Activated CD4-positive, alpha-beta T cell treated with anti-CD3 and anti-CD28 coated beads for 4 hours (primary cell): ENCODE measurements around the gene PLD4.
"Not testable (repeated sequence)": the region's sequence is repeated elsewhere in the genome, so short reads cannot be mapped to it uniquely, and the experiment has no call there.

ENCODE experiments used
- DNase-seq, 2 donors: peaks; one replicate each; pipeline ENCODE4 v3.0.0-alpha.2; 2020

Gene PLD4

DNA sequence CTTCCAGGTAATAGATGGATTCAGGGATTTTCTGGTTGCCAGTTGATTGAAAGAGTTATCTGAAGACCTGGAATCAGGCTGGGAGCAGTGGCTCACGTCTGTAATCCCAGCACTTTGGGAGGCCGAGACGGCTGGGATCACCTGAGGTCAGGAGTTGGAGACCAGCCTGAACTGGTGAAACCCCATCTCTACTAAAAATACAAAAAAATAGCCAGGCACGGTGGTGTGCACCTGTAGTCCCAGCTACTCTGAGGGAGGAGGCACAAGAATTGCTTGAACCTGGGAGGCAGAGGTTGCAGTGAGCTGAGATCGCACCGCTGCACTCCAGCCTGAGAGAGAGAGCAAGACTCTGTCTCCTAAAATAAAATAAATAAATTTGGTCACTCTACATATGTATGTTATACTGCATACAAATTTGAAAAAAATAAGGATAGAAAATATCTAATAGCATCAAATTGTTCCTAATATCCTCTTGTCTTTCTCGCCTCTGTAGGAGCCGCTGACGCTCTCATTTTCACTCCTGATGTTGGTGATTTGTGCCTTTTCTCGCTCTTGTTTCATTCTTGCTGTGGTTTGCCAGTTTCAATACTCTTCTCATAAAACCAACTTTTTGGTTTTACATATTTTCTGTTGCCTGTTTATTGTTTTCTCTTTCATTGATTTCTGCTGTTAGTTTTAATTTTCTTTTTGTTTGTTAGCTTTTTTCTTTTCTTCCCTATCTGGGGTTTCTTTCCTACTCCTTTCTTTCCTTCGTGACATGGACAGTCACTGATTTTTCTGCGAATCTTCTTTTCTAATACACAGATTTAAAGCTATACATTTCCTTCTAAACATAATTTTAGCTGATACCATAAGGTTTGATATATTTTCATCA, 23.8 kb upstream of the PLD4 start:
- no peak for DNase-seq

DNA sequence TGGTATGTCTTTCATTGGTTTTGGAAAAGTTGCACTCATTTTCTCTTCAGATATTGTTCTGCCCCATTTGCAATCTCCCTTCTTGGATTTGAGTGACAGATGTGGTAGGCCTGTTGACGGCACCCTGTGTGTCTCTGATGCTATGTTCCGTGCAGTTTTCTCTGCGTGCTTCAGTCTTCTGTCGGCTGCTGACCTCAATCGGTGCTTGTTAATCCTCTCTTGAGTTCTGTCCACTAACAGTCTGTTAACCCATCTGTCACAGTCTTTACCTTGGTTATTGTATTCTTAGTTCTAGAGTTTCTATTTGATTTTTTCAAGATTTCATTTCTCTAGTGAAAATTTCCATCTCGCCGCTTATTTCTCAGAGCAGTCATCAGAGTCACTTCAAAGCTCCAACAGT, 20.7 kb upstream of the PLD4 start:
- DNase-seq, result no peak

DNA sequence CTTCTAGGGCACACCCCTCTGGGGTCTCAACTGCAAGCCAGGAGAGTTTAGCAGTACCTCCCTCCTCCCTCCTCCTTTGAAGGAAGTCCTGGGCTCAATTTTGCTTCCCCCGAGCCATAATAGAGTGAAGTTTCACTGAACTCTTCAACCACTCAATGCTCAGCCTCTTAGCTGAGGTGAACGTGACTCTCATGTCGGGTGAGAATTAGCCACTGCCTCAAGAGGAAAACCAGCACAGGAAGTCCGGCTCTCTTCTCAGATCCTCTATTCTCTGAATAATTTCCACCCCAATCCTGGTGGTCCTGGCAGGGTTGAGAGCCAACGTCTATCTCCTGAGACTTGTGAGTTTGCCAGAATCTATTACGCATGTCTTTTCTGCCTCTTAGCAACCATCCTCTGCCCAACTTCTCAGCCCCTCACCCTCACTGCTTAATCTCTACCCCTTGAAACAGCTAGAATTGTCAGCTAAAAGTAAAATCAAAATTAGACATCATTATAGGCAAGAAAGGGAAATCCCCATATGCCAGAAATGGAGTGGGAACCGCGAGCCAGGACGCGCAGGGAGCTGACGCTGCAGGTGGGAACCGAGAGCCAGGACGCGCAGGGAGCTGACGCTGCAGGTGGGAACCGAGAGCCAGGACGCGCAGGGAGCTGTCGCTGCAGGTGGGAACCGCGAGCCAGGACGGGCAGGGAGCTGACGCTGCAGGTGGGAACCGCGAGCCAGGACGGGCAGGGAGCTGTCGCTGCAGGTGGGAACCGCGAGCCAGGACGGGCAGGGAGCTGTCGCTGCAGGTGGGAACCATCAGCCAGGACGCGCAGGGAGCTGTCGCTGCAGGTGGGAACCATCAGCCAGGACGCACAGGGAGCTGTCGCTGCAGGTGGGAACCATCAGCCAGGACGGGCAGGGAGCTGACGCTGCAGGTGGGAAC, 19.8 kb upstream of the PLD4 start:
- DNase-seq, result not testable (repeated sequence)

DNA sequence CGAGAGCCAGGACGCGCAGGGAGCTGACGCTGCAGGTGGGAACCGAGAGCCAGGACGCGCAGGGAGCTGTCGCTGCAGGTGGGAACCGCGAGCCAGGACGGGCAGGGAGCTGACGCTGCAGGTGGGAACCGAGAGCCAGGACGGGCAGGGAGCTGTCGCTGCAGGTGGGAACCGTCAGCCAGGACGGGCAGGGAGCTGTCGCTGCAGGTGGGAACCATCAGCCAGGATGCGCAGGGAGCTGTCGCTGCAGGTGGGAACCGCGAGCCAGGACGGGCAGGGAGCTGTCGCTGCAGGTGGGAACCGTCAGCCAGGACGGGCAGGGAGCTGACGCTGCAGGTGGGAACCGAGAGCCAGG, 19.1 kb upstream of the PLD4 start:
- not testable (repeated sequence) for DNase-seq

DNA sequence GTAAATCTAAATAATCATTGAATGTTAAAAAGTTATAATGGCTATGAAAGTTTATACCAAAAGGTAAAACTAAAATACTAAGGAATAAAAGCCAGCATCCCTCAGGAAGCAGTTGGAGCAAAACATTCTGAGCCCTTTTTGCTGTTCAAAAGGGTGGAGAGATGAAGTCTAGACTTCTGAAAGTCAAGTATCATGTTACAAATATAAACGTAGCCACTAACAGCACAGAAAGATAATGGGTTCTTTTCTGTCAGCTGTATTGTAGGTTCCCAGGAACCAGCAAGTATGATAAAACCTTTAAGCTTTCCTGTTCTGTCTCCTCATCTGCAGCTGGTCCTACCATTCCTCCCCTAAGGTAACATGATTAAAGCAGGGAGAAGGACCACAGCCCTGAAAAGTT, 16.4 kb upstream of the PLD4 start:
- no peak for DNase-seq

DNA sequence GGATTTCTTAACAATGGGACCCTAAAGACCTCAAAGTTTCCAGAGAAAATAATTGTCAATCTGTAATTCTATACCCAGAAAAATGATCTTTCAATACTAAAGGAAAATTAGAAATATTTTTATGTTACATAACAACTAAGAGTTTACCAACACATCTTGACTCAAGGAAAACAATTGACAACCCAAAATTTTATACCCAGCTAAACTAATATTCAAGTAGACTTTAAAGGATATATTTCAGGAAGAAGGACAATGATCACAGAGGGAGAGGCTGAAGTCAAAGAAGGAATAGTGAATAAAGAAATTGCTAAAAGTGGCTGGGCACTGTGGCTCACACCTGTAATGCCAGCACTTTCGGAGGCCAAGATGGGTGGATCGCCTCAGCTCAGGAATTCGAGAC, 12.6 kb upstream of the PLD4 start:
- DNase-seq, result no peak

DNA sequence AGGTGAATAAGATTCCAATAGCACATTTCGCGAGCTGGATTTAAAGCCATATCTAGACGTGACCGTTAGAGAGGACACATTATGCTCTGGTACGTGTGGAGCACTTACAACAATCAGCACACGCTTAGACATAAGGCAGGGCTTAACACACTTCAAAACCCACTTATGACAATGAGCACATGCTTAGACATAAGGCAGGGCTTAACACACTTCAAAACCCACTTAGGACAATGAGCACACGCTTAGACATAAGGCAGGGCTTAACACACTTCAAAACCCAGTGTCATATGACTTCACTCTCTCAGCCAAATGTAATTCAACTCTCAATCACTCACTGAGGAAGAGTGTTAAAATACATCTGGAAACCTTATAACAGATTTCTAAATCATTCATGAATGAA, 11.2 kb upstream of the PLD4 start:
- no peak for DNase-seq

DNA sequence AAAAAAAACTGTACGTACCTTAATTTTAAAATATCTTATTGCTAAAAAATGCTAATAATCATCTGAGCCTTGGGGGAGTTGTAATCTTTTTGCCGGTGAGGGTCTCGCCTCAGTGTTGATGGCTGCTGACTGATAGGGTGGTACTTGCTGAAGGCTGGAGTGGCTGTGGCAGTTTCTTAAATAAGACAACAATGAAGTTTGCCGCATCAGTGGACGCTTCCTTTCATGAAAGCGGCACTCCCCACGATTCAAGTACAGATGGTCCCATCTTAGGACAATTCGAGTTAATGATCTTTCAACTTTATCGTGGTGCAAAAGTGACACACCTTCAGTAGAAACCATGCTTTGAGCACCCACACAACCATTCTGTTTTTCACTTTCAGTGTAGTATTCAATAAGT, 7.6 kb upstream of the PLD4 start:
- no peak for DNase-seq

DNA sequence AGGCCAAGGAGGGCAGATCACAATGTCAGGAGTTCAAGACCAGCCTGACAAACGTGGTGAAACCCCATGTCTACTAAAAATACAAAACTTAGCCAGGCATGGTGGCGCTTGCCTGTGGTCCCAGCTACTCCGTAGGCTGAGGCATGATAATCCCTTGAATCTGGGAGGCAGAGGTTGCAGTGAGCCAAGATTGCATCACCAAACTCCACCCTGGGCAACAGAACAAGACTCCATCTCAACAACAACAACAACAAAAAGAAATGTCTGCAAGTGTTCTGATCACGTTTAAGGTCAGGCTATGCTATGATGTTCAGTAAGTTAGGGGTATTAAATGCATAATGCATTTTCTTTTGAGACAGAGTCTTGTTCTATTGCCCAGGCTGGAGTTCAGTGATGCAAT, 6.7 kb upstream of the PLD4 start:
- DNase-seq, result no peak

DNA sequence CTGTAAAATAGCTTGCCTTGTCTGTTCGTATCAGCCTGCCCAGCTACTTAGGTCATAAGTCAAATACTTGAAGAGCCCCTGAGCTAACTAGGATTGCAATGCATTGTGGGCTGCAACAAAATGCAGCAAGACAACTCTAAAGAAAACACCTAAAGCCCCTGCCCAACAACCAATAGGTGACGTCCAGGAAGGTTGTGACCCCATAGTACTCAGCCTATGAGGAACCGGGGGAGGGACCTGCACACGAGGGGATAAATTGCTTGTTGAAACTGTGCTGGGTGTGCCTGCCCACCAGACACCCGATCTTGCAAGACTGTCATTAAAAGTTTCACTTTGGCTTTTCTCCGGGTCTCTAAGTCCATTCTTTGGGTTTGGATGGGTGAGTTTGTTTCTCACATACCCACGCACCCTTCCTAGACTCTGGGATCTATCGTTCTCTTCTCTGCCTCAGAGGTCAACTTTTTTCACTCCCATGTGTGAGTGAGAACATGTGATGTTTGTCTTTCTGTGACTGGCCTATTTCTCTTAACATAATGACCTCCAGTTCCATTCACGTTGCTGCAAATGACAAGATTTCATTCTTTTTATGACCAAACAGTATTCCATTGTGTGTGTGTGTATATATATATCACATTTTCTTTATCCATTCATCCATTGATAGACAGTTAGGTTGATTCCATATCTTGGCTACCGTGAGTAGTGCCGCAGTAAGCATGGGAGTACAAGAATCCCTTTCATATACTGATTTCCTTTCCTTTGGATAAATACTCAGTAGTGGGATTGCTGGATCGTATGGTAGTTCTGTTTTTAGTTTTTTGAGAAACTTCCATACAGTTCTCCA, 5.3 kb upstream of the PLD4 start:
- DNase-seq, result not testable (repeated sequence)

DNA sequence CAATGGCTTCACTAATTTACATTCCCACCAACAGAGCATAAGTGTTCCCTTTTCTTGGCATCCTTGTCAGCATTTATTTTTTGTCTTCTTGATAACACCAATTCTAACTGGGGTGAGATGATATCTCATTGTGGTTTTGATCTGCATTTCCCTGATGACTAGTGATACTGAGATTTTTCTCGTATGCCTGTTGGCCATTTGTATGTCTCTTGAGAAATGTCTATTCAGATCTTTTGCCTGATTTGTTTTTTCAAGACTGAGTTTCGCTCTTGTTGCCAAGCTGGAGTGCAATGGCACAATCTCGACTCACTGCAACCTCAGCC, 4.7 kb upstream of the PLD4 start:
- no peak for DNase-seq

DNA sequence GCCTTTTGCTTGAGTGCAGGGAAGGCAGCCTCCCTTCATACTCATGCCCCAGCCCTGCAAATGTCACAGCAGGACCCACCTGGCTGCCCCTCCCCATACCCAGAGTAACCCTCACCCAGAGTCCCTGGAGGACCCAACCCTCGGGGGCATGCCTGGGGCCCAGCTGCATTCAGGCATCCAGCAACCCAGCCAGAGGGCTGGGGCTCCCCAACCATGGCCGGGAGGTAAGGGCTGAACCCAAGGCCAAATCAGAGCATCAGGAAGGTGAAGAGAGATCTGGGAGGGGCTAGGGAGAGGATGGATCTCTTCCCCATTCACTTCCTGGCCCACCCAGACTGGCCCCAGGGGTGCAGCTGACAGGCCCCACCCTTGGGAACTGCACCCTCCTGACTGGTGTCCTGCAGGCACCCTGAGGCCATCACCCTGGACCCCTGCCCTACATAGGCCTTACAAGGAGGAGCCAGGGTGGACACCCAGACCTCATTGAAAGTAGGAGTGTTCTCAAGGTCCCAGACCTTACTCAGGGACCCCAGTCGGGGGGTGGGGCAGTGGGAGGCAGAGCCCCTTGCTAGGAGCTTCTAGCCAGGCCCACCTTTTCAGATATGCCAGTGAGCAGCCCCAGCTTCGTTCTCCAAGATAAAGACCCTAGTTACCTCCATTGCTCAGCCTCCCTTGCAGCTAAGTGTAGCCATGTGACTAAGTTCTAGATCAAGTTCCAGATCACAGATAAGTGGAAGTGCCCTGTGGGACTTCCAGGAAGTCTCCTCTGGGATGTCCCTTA, 849 bp upstream of the PLD4 start:
- DNase-seq, result no peak

DNA sequence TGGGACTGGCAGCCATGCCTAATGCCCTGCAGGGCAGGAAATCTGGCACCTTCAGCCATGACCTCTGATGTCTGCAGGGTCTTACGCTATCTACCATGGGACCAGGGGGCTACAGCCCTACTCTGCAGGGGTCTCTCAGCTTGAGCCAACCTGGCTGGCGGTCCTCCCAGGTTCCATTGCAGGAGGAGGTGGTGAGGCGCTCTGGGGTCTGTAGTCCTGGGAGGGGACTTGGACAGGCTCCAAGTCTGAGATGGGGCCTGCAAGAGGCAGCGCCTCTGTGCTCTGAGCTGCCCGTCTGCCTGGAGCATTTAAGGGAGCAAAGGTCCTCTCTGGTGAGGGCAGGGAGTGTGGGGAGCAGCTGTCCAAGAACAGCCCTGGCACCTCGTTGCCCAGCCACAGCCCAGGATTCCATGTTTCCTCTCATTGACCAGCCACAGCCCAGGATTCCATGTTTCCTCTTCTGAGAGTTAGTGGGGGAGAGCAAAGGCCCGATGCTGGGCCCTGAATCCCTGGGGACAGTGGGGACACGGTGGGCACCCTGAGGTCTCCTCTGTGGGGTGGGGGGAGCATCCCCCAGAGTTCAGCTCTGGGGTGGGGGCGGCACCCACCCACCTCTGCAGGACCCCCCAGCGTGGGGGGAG, 655 bp downstream of the PLD4 start:
- DNase-seq, result no peak

DNA sequence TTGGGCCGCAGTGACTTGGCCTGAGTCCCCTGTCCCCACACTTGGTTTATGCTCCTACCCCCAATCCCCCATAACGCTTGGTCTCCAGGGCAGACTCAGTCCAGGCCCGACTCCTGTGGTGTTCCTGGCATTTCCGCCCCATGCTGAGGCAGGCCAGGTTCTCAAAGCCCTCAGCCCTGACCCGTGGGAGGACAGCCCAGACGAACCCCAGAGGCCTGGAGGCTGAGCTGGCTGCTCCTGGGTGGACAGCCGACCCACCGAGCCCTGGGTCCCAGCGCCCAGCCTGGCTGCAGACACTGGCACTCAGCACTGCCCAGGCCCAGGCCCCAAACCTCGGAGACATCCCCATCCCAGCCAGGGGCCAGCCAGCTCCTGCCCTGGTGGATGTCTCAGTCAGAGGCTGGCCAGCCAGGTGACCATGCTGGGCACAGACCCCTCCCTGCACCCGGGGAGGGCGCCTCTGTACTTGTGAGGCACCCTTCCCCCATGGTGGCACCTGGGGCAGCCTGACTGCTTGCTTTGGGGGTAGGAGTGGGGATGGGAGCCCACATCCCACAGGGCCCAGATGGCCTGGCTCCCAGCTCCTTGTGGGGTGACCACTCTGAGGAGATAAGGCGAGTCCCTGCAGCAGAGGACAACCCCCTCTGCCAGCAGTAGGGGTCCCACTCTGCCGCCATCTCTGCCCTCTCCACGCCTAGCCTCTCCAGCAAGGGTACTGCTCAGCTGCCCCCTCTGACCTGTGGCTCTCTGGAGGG, 1.4 kb downstream of the PLD4 start:
- no peak for DNase-seq

DNA sequence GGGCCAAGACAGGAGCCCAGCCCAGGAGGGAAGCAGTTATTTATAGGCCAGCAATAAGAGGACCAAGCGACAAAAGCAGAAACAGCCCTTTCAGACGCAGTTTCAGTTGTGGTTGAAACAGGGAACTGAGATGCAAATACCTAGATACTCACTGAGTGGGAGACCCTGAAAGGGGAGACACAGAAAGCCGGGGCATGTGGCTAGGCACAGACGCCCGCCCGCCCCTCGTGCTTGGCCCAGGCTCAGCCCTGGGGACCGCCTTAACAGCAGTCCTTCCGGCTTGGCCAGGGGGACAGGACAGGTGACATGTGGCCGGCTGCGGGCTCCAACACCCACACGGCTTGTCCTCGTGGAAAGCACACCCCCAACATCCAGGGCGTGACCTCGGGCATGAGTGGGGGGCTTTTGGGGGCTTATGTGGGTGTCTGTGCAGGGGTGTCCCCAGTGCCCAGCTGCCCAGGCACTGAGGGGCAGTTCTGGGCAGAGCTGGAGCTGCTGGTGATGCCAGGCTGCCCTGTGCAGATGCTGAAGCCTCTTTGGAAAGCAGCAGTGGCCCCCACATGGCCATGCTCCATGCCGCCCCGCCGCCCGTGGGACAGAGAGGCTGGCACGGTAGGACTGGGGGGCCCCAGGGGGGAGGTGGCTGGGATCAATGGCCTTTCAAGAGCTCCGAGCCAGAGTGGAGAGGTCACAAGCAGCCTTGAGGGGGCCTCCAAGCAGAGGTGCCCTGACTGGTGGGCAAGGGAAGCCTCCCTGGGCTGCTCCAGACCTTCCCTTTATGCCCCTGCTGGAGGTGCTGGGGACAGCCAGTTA, 2.1 kb downstream of the PLD4 start:
- no peak for DNase-seq

DNA sequence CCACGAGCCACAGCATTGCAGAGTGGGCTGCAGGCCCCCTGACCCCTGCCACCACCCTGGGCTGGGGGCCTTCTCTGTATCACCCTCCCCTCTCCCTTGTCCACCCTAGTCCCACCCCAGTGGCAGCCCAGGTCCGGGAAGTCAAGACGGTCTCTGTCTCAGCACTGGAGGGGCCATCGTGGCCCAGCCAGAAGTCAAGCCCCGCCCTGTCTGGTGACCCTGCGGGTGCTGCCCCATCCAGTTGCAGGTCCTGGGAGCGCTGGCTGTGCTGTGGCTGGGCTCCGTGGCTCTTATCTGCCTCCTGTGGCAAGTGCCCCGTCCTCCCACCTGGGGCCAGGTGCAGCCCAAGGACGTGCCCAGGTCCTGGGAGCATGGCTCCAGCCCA, 2.7 kb downstream of the PLD4 start:
- no peak for DNase-seq

DNA sequence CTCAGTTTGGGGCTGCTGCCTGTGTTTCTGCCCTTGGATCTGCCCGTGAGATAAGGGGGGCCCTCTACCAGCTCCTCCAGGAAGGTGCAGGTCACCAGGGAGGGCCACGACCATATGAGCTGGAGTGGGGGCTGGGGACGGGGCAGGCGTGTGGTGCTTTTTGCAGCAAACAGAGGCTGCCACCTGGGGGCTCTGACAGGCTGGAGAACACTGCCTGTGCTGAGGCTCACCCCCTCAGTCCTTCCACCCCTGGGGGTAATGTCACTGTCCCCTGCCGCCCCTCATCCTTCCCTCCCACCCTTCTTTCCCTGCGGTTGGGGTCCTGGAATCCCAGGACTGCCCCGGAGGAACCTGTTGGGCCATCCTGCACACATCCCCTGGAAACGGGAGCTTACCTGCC, 3.2 kb downstream of the PLD4 start:
- no peak for DNase-seq

DNA sequence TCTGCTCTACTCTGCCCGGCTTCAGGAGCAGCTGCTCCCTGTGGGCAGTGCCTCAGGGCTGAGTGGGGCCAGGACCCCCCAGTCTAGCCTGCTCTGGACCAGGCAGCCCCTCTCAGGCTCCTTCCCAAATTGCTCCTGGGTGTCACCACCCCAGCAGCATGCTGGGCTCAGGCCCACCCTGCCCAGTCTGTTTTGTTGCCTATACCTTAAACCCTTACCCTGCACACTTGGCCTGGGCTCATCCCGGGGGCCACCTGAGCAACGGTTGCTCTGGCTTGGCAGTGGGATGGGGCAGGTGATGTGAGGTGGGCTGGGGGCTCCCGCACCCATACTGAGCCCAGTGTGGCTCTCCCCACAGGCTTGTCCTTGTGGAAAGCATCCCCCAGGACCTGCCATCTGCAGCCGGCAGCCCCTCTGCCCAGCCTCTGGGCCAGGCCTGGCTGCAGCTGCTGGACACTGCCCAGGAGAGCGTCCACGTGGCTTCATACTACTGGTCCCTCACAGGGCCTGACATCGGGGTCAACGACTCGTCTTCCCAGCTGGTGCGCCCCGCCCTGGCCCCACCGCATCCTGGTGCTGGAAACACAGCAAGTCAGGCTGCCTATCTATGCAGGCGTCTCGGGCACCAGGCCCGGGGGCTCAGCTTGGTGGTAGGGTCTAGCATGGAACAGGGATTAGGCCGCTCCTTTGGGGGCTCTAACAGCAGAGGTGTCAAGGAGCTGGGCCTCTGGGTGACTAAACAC, 3.9 kb downstream of the PLD4 start:
- DNase-seq, result no peak
